NB4 (cell line): ENCODE measurements around the gene NGB.

Source experiments
- DNase-seq: peaks from one replicate; pipeline ENCODE4 v3.0.0; 2010; ENCODE audit warnings: low read depth
- H3K4me3 ChIP-seq: one replicate; pipeline ENCODE4 v1.5.1; 2011; ENCODE audit warnings: mild to moderate bottlenecking, low read depth, low read length, moderate library complexity
- MYC ChIP-seq: IDR thresholded peaks from 2 replicates; pipeline ENCODE4 v1.6.1; 2011; ENCODE audit warnings: low read depth, low read length
- POLR2A ChIP-seq: IDR thresholded peaks from 2 replicates; pipeline ENCODE4 v1.6.1; 2011; ENCODE audit warnings: mild to moderate bottlenecking; ENCODE audit not compliant: insufficient read length; ENCODE audit errors: extremely low read depth
- TF ChIP-seq, protein P1 (sequence below): IDR thresholded peaks from 2 replicates; pipeline ENCODE4 v1.6.1; 2011; ENCODE audit warnings: low read depth, low read length
- TF ChIP-seq, protein P2 (sequence below): IDR thresholded peaks from one replicate; pipeline ENCODE4 v1.5.1; 2012; ENCODE audit warnings: low read depth, low read length

Gene NGB

DNA sequence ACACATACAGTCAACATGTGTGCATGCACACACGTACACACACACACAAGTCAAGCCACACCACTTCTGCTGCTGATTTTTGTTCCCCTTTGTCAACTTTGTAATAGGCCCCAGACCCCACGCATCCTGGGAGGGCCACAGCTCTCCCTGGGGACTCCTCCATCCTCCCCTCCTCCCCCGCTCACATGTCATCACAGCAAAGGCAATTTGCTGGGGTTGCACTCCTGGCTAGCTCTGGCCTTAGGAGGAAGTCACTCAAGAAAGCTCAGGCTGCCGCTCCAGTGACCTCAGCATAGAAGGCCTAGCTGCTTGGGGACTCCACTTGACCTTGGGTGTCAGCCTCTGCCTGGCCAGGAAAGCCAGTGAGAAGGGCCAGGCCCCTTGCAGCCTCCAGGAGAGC, 27.2 kb downstream of the NGB start:
- peak; percentile 91 for DNase-seq
- H3K4me3 ChIP-seq = no peak overlapping the region
- TF ChIP-seq, protein P1, sequence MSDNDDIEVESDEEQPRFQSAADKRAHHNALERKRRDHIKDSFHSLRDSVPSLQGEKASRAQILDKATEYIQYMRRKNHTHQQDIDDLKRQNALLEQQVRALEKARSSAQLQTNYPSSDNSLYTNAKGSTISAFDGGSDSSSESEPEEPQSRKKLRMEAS = peak; percentile 59
- TF ChIP-seq POLR2A = no peak

DNA sequence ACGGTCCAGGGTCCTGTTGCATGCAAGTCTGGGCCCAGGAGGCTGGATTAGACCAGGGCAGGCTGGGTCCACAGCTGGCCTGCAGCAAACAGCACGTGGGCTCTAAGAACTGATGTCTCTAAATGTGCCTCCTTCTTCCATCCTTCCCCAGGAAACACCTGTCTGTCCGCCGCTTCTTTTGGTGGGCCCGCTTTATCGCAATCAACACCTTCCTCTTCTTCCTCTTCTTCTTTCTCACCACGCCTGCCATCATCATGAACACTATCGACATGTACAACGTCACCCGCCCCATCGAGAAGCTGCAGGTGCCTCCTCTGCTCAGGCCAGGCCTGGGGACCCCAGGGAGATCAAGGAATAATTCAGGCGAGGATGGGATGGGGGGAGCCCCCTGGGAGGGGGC, 28.3 kb downstream of the NGB start:
- H3K4me3 ChIP-seq = no peak overlapping the region
- DNase-seq = no peak
- TF ChIP-seq, protein P2, sequence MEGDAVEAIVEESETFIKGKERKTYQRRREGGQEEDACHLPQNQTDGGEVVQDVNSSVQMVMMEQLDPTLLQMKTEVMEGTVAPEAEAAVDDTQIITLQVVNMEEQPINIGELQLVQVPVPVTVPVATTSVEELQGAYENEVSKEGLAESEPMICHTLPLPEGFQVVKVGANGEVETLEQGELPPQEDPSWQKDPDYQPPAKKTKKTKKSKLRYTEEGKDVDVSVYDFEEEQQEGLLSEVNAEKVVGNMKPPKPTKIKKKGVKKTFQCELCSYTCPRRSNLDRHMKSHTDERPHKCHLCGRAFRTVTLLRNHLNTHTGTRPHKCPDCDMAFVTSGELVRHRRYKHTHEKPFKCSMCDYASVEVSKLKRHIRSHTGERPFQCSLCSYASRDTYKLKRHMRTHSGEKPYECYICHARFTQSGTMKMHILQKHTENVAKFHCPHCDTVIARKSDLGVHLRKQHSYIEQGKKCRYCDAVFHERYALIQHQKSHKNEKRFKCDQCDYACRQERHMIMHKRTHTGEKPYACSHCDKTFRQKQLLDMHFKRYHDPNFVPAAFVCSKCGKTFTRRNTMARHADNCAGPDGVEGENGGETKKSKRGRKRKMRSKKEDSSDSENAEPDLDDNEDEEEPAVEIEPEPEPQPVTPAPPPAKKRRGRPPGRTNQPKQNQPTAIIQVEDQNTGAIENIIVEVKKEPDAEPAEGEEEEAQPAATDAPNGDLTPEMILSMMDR = no peak
- no peak for TF ChIP-seq POLR2A
- TF ChIP-seq, protein P1 = no peak

DNA sequence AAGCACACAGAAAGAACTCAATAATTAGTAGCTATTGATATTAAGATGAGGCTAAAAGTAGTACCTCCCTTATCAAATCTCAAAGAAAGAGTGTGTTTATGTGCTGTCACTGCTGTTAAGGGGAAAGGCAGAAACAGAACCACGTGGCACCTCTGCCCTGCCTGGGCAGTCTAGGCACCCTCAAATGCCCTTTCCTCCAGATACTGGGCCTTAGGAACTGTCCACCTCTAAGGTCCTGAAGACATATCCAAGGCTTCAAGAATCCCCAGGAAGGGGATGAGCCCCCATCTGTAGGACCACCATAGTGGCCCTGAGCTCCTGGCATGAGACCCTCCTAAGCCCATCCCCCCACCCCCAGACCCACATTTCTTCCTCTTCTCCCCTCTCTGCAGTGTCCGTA, 29.1 kb downstream of the NGB start:
- TF ChIP-seq, protein P1 = peak; percentile 84
- TF ChIP-seq, protein P2 = no peak
- TF ChIP-seq POLR2A = no peak
- TF ChIP-seq MYC = peak; percentile 6; the same call in 1 of the 2 replicates
- DNase-seq = no peak
- H3K4me3 ChIP-seq = no peak overlapping the region

DNA sequence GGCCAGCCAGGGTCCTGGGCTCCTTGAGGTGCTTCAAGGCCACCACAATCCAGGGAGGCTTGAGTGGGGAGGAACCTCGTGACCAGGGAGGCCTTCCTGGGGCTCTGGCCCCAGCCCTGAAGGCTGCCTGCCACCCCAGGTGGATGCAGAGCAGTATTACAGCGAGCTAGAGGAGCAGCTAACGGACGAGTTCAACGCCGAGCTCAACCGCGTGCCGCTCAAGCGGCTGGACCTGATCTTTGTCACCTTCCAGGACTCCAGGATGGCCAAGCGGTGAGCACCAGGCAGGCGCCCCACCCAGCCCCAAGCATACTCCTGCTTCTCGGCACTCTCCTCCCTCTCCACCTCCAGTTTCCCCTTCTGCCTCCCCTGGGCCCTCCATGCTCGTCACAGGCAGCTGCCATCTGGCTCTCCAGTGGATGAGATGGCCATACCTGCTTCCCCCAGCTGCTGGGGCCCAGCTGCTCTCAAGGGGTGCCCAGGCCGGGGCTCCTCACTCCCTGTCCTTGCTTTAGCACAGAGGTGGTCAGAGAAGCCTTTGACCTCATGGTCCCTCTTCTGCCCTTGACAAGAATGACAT, 30.6 kb downstream of the NGB start:
- TF ChIP-seq, protein P1 = no peak
- TF ChIP-seq, protein P2 = no peak
- TF ChIP-seq POLR2A (no peak), MYC (no peak)
- H3K4me3 ChIP-seq = no peak overlapping the region
- DNase-seq = no peak

DNA sequence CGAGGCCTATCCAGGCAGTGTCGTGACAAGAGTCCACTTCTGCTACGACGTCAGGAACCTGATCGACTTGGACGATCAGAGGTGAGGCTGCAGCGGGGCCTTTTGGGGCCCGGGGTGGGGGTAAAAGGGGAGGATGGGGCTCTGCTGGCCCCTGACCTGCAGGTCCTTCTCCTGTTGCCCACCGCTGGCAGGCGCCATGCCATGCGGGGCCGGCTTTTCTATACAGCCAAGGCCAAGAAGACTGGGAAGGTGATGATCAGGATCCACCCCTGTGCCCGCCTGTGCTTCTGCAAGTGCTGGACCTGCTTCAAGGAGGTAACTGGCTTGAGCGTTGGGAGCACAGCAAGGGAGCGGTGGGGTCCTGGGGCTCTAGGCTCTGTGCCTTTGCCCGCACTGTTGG, 31.6 kb downstream of the NGB start:
- TF ChIP-seq, protein P1 = no peak
- TF ChIP-seq MYC (no peak), POLR2A (no peak)
- TF ChIP-seq, protein P2 = no peak
- DNase-seq = no peak
- no peak overlapping the region for H3K4me3 ChIP-seq

DNA sequence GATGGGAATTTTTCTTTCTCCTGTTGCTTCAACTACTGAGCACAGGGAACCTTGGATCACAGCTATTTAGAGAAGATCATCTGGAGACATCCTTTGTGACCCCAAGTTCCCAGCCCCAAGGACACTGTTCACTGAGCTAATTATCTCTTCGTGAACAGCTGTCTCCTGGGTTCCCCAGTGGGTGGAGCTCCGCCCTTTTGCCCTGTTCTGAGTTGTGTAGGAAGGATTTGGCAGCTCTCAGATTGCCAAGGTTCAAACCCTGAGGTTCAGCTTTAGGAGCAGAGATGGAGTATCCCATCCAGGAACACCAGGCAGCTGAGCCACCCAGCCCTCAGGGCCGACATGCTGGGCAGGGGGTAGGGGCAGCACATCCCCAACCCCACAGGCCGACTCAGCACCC, 32.0 kb downstream of the NGB start:
- no peak for DNase-seq
- H3K4me3 ChIP-seq = no peak overlapping the region
- TF ChIP-seq POLR2A = no peak
- TF ChIP-seq, protein P2 = no peak
- TF ChIP-seq MYC = no peak
- TF ChIP-seq, protein P1 = no peak
